Measurements from ENCODE around the gene CELF4.

DNA sequence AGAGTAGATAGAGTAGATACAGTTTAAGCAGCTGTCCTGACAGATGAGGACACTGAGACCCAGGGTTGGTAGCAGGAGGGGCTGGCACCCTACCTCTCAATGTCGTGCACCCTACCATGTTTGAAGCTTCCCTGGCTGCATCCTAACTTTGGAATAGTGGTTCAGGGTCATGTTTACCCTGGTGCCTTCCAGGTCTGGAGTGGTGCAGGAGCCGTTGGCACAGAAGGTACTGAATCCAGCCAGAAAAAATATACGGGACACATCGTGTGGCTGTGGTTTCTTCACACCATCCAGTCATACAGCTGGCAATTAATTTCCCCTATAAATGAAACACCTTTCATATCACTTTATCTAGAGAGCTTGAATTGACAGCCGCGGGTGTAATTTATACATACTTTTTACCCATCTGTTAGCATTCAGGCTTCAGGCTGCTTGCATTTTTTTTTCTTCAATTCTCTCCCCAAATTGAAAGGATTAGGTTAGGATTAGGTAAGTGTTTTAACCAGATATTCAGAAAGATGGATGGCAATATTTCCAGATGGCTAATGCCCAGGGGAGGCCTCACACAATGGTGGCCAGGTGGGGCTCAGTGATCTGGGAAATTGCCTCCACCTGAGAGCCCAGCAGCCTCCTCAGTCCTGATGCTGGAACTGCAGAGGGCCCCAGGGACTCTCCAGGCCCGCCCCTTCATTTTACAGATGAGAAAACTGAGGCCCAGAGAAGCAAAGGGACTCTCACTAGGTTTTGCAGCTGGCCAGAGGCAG lies 127.0 kb downstream of the CELF4 start:
- TF ChIP-seq CTCF (IDR thresholded peaks at IDR 0.05; ENCODE audit: extremely low read depth in 1 of 2, insufficient read depth in 1 of 2, low read depth in 1 of 2, low read length in 2 of 2) (no peak), MYC (IDR thresholded peaks at IDR 0.05; ENCODE audit: low read depth, low read length) (no peak)
